Duodenal mucosa (tissue), 2 donors: ENCODE results near the gene WDFY1.

Experiments used
- H3K27ac ChIP-seq: one replicate; pipeline ENCODE4 v1.7.0; 2013; ENCODE audit warnings: low read depth, low read length
- H3K27me3 ChIP-seq, 2 donors: one replicate each; pipeline ENCODE4 v1.7.0; 2013; ENCODE audit warnings: low read length in 2 of 2, control low read depth in 1 of 2; ENCODE audit not compliant: insufficient read depth in 2 of 2, control insufficient read depth in 1 of 2
- H3K36me3 ChIP-seq, 2 donors: one replicate each; pipeline ENCODE4 v1.7.0; 2013; ENCODE audit warnings: low read length in 2 of 2, control low read depth in 1 of 2; ENCODE audit not compliant: insufficient read depth in 2 of 2, control insufficient read depth in 1 of 2
- H3K4me1 ChIP-seq, 2 donors: one replicate each; pipeline ENCODE4 v1.7.0; 2013; ENCODE audit warnings: low read length in 2 of 2, control low read depth in 1 of 2; ENCODE audit not compliant: insufficient read depth in 2 of 2, control insufficient read depth in 1 of 2
- H3K4me3 ChIP-seq, 2 donors: one replicate each; pipeline ENCODE4 v1.7.0; 2013; ENCODE audit warnings: low read length in 2 of 2, low read depth in 1 of 2
- H3K9ac ChIP-seq, 2 donors: one replicate each; pipeline ENCODE4 v1.7.0; 2013; ENCODE audit warnings: low read length in 2 of 2, low read depth in 1 of 2
- H3K9me3 ChIP-seq, 2 donors: one replicate each; pipeline ENCODE4 v1.7.0; 2013; ENCODE audit warnings: low read length in 2 of 2, control low read depth in 1 of 2; ENCODE audit not compliant: control insufficient read depth in 1 of 2

The WDFY1 gene

GRCh38 chr2:223918671-223919134, 26.4 kb downstream of the WDFY1 start:
- Histone ChIP-seq H3K9ac (no peak overlapping the region), H3K9me3 (no peaks in the 10 kb centered on the region), H3K27me3 (no peaks in the 10 kb centered on the region), H3K27ac (no peak overlapping the region), H3K36me3 (peaks cover 3 to 10% of the 10 kb centered on the region in 2 donors), H3K4me1 (no peaks in the 10 kb centered on the region), H3K4me3 (no peak overlapping the region)

- Histone ChIP-seq H3K36me3 (peaks cover 3 to 16% of the 10 kb centered on the region in 2 donors), H3K27me3 (no peaks in the 10 kb centered on the region), H3K4me1 (no peaks in the 10 kb centered on the region)
Observed at GRCh38 chr2:223916181-223916920, 28.8 kb downstream of the WDFY1 start.

GRCh38 chr2:223915071-223915470, 30.1 kb downstream of the WDFY1 start:
- Histone ChIP-seq H3K9me3 (no peaks in the 10 kb centered on the region), H3K27ac (no peak overlapping the region), H3K27me3 (no peaks in the 10 kb centered on the region), H3K36me3 (peaks cover 3 to 16% of the 10 kb centered on the region in 2 donors), H3K9ac (no peak overlapping the region), H3K4me1 (no peaks in the 10 kb centered on the region), H3K4me3 (no peak overlapping the region)

More at GRCh38 chr2:223916181-223916920, 28.8 kb downstream of the WDFY1 start:
- Histone ChIP-seq H3K9ac (no peak overlapping the region), H3K4me3 (no peak overlapping the region), H3K9me3 (no peaks in the 10 kb centered on the region), H3K27ac (no peak overlapping the region)

- Histone ChIP-seq H3K9me3 (no peaks in the 10 kb centered on the region), H3K27ac (no peak overlapping the region), H3K9ac (no peak overlapping the region), H3K27me3 (no peaks in the 10 kb centered on the region), H3K4me1 (peaks cover 0 to 4% of the 10 kb centered on the region in 2 donors), H3K4me3 (no peak overlapping the region), H3K36me3 (peaks cover 3 to 12% of the 10 kb centered on the region in 2 donors)
Observed at GRCh38 chr2:223914324-223914723, 30.8 kb downstream of the WDFY1 start.

- Histone ChIP-seq H3K27me3 (no peaks in the 10 kb centered on the region), H3K9ac (no peak overlapping the region), H3K27ac (no peak overlapping the region), H3K9me3 (no peaks in the 10 kb centered on the region), H3K4me3 (no peak overlapping the region), H3K36me3 (peaks cover 0 to 12% of the 10 kb centered on the region in 2 donors), H3K4me1 (peaks cover 4 to 14% of the 10 kb centered on the region in 2 donors)
Observed at GRCh38 chr2:223909001-223909741, 36.0 kb downstream of the WDFY1 start.

GRCh38 chr2:223908304-223908998, 36.7 kb downstream of the WDFY1 start:
- Histone ChIP-seq H3K27ac (no peak overlapping the region), H3K9me3 (no peaks in the 10 kb centered on the region), H3K9ac (no peak overlapping the region), H3K4me1 (peaks cover 4 to 14% of the 10 kb centered on the region in 2 donors), H3K4me3 (no peak overlapping the region), H3K27me3 (no peaks in the 10 kb centered on the region), H3K36me3 (peaks cover 0 to 12% of the 10 kb centered on the region in 2 donors)

GRCh38 chr2:223905996-223906395, 39.1 kb downstream of the WDFY1 start:
- H3K27ac ChIP-seq = no peak overlapping the region
- H3K9me3 ChIP-seq = no peaks in the 10 kb centered on the region
- H3K27me3 ChIP-seq = no peaks in the 10 kb centered on the region
- H3K9ac ChIP-seq = no peak overlapping the region
- H3K4me1 ChIP-seq = peaks cover 4 to 14% of the 10 kb centered on the region in 2 donors
- H3K4me3 ChIP-seq = no peak overlapping the region
- H3K36me3 ChIP-seq = peaks cover 5 to 9% of the 10 kb centered on the region in 2 donors

GRCh38 chr2:223901854-223902253, 43.3 kb downstream of the WDFY1 start:
- Histone ChIP-seq H3K36me3 (peaks cover 11 to 34% of the 10 kb centered on the region in 2 donors), H3K27me3 (no peaks in the 10 kb centered on the region), H3K9ac (no peak overlapping the region), H3K9me3 (no peaks in the 10 kb centered on the region), H3K27ac (no peak overlapping the region), H3K4me1 (no peaks in the 10 kb centered on the region), H3K4me3 (no peak overlapping the region)

- Histone ChIP-seq H3K36me3 (peaks cover 11 to 34% of the 10 kb centered on the region in 2 donors), H3K9me3 (no peaks in the 10 kb centered on the region), H3K9ac (no peak overlapping the region), H3K4me3 (no peak overlapping the region), H3K27me3 (no peaks in the 10 kb centered on the region), H3K4me1 (no peaks in the 10 kb centered on the region), H3K27ac (no peak overlapping the region)
Observed at GRCh38 chr2:223901311-223901710, 43.8 kb downstream of the WDFY1 start.

GRCh38 chr2:223900531-223900930, 44.6 kb downstream of the WDFY1 start:
- H3K36me3 ChIP-seq = peaks cover 11 to 33% of the 10 kb centered on the region in 2 donors
- no peaks in the 10 kb centered on the region for H3K27me3 ChIP-seq
- H3K4me3 ChIP-seq = no peak overlapping the region
- no peak overlapping the region for H3K27ac ChIP-seq
- H3K9ac ChIP-seq = no peak overlapping the region
- H3K4me1 ChIP-seq = peaks cover 0 to 2% of the 10 kb centered on the region in 2 donors
- H3K9me3 ChIP-seq = no peaks in the 10 kb centered on the region
